GM18517 (cell line): ENCODE data around the gene FGF16.
"Not testable (repeated sequence)": the region's sequence is repeated elsewhere in the genome, so short reads cannot be mapped to it uniquely, and the experiment has no call there.

ENCODE experiments used
- ATAC-seq: cut with Tn5 transposase; IDR thresholded peaks from one replicate; pipeline ENCODE4 v1.9.1; 2021; ENCODE audit warnings: mild to moderate bottlenecking, moderate library complexity; ENCODE audit not compliant: unreplicated experiment

FGF16 gene

DNA sequence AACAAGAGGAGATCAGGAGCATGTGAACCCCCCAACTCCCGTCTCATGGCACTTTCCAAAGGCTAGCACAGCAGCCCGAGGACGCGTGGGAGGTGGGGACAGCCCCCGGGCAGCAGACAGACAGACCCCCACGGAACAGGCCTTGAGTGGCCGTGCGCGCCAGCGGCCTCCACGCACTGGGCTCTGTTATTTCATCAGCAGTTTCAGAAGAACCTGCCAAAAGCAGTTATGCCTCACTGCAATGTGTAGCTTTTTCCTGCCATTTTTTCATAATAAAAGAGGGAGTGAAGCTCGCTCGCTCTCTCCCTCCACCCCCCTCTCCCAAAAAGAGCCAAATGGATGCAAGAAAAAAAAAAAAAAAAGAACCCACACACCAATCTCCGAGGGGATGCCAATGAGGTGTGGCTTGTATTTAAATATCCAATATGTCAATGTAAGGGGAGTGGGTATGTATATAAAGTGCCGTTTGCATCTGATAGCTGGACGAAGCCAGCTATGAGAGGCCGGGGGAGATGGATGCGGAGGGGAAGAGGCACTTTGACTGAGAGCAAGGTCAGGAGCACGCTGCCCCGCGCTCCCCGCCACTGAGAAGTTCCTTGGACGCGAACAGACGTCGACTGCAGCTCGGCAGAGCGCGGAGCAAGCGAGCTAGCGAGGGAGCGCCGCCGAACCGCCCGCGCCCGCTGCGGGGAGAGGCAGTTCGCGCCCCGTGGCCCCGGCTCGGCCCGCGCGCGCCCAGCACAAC, at the start of gene FGF16:
FGF16 (plus strand) TSS at position 482 of the 745 bp plus-strand sequence. CDS start 286 bp downstream, outside the sequence.
- ATAC-seq: no peak

DNA sequence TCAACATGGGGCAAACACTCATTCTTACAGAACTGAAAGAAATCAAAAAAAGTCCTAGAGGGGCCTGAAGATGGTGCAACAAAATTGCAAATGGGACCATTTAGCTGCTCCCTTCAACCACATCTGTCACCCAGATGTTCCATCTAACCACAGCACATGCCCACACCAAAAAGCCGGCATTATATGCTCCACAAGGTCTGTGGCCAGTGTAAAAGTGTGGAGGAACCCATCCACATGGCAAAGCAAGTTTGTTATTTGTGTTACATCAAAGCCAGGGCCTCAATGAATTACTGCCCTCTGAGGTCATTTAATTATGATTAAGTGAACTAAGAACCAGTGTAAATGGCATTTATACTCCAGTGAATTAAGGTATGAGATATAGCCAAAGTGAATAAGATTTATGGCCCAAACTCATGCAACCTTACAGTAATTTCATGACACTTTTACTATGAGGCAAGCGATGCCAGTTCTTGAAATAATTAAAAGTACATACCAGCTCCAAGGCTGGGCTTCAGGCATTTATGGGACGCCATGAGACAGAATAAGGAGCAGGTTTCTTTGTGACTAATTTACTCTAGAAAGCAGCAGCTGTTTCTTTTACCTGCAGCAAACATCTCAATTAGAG, 48.7 kb upstream of the FGF16 start:
- ATAC-seq: no peak

GRCh38 chrX:77404419-77404818, 42.8 kb upstream of the FGF16 start:
- no peak for ATAC-seq

- not testable (repeated sequence) for ATAC-seq
Observed at GRCh38 chrX:77407821-77408220, 39.4 kb upstream of the FGF16 start.

DNA sequence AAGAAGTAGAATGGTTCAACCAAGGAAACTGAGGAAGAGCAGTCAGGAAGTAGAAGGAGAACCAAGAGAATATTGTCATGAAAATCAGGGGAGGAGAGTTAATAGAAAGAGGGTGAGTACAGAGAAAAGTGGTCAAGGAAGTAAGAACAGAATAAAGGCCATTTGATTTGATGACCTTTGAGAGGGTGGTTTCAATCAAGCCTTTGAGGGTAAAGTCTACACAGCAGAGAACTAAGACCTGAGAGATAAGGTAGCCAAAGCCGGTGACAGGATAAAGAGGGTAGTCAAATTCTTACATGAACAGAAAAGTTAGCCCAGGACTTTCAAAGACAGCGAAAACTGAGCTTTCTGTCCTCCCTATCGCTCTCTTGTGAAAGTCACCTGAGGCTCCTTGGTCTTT, 34.6 kb upstream of the FGF16 start:
- ATAC-seq: no peak

DNA sequence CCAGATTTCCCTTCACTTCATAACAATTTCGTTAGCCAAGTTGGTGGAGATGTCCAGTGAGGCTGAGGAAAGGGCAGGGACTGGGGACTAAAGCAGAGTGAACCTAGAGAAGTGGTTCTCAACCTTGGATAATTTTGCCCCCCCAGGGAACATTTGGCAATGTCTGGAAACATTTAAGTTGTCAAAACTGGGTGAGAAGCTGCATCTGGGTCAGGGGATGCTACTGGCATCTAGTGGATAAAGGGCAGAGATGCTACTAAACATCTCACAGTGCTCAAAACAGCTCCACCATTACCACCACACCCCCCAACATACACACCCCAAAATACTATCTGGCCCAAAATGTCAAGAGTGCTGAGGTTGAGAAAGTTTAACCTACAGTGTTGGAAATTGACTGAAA, 32.0 kb upstream of the FGF16 start:
- ATAC-seq: no peak

DNA sequence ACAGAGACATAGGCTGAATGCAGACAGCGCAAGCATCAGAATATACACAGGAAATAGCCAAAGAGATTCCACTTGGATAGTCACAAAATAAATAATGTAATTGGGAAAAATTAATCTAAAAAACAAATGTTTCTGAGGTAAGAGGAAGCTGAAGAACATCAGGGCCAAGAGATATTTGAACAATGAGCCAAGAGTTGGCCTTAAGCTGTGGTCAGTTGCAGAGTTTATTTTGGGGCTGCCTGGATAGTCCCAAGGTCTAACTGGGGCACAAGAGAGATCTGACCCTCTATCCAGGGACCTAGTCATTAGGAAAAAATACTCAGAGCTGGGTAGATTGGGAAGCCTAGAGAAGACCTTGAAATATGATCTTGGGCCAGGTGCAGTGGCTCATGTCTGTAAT, 31.3 kb upstream of the FGF16 start:
- no peak for ATAC-seq

- no peak for ATAC-seq
Observed at GRCh38 chrX:77422891-77423648, 24.1 kb upstream of the FGF16 start.

GRCh38 chrX:77426811-77427210, 20.4 kb upstream of the FGF16 start:
- ATAC-seq: no peak

GRCh38 chrX:77427611-77428010, 19.6 kb upstream of the FGF16 start:
- no peak for ATAC-seq

GRCh38 chrX:77428551-77428950, 18.6 kb upstream of the FGF16 start:
- no peak for ATAC-seq

- ATAC-seq: no peak
Observed at GRCh38 chrX:77431227-77431626, 16.0 kb upstream of the FGF16 start.

DNA sequence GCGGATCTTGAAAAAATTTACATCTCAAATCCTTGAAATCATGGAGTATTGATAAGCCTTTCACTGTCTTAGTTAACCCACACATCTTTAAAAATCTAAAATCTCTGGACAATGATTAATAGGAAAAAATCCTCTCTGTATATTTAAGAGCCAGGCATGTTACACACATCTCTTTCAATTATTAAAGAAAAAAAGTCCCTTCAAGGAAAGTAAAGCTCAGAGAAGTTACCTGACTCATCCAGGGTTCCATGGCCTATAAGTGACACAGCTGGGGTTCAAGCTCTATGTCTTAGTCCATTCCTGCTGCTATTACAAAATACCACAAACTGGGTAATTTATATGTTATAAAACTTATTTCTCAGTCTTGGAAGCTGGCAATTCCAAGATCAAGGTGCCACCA, 14.2 kb upstream of the FGF16 start:
- ATAC-seq: no peak

GRCh38 chrX:77434962-77435361, 12.2 kb upstream of the FGF16 start:
- no peak for ATAC-seq

- no peak for ATAC-seq
Observed at GRCh38 chrX:77436271-77436670, 10.9 kb upstream of the FGF16 start.

DNA sequence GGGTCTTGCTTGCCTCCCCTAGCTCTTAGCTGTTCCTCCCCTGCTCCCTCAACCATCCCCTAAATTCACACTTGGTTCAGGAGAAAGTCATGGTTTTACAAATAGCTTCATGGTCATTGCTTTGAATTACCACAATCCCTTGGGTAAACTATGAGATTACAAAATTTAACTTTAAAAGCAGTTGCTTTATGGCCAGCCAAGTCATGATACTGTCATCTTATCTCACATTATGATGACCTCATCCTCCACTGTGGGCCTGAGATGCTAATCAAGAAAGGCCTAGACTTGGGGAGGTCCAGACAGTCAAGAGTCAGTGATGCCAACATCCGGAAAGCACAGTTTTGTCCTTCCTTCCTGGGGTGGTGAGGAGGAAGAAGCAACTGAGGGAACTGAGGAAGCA, 10.5 kb upstream of the FGF16 start:
- ATAC-seq: no peak

DNA sequence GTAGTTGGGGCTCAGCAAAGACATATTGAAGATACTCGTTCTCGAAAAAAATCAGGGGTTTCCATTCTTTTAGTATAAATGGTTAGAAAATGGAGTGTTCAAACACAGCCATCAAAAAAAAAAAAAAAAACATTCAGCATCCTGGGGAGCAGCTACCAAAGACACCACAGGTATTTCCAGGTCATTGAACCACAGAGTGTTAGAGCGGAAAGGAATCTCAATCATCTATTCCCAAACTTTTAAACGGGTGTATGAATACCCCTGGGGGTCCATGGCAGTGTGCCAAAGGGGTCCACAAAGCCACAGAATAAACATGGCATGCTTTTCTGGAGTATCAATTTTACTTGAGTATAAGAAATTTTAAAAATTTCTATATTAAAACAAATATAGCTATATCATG, 6.9 kb upstream of the FGF16 start:
- ATAC-seq: no peak

DNA sequence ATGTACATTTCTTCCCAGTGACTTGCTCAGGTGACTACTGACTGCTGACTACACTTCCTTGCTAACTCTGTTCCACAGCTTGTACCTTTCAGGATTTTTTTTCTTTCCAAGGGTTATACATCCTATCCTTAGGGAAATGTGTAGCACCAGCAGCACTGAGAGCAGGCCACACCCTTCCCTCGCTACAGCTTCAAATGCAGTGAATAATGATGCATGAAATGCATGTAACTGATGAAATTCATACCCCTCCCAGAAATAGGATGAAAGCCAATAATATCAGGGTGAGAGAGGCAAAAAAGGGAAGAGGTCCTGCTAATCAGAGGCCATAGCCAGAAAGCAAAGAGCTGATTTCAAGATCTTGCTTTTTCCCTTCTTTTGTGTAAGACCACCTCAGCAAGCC, 6.2 kb upstream of the FGF16 start:
- no peak for ATAC-seq

DNA sequence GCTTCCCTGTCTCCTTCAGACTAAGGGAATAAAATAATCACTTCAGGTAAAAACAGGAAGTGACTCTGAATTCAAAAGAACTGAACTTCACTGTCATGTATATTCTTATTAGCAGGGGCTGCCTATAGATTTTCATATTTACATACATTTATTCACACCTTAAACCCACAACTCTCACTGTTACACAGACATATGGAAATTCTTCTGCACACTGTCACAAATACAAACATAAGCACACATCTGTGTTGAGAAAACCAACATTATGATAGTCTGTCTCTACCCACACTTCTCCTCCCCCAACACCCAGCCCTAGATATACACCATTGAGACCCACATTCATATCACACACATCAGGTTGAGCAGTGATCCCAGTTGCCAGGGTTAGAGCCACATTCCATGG, 5.7 kb upstream of the FGF16 start:
- ATAC-seq: no peak

DNA sequence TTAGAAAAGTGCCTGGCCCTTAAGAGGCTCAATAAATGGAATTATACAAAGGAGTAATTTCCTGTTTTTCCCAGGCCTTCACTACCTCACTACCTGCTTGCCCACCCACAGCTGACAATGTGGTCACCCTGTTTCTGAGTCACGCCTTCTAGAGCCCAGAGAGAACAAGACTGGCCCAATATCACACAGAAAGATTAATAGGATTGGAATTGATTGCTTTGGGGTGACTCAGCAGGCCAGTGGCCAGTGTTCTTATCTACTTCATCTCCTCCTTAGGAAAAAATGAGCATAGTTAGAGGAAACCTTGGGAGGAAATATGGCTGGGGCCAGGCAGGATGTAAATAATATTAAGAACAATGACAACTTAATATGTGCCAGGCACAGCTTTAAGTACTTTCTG, 4.5 kb upstream of the FGF16 start:
- ATAC-seq: no peak

DNA sequence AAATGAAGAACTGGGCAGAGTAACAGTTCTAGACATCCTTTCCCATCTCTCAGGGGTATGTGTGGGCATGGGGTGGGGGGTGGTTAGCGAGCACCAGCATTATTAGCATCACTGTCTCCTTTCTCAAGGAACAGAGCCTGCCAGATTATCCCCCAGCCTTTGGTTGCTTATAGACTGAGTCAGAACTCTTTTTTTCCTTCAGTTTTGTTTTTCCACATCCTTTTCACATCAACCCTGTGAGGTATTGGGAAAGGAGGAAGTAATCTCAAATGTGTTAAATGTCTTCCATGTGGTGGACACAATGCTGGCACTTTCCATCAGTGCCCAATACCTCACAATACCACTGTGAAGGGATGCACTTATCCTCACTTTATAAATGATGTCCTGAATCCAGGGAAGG, 3.1 kb upstream of the FGF16 start:
- no peak for ATAC-seq

DNA sequence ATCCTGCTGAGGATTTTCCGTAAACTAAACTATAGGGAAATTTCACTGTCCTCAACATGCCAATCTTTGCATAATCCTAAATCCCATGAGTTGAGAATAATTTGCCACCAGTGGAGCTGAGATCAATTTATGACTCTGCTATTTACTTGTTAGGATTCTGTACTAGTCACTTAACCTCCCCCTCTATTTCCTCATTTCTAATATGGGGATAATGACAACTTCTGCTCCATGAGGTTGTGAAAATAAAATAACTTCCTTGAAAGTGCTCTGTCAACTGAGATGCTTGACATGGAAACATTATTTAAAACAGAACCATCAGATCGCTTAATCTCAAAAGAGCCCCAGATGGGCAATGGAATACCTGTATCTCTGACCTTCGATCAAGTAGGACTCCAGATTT, 2.6 kb upstream of the FGF16 start:
- ATAC-seq: no peak
